DOHH2 (cell line): ENCODE measurements around the gene GDAP1L1.

Experiments
- H3F3A ChIP-seq: fragments of 200-600 bp; sonication (generic), shearing (Covaris generic); 2 replicates; pipeline ENCODE4 v1.6.0; 2016; ENCODE audit warnings: antibody characterized with exemption, mild to moderate bottlenecking; ENCODE audit not compliant: control insufficient read depth, insufficient read depth
- H3K27ac ChIP-seq: fragments of 200-600 bp; sonication (generic); 2 replicates; pipeline ENCODE4 v1.5.1; 2014; ENCODE audit warnings: low read depth, mild to moderate bottlenecking, low read length, moderate library complexity
- H3K27me3 ChIP-seq: fragments of 200-600 bp; sonication (generic); 2 replicates; pipeline ENCODE4 v1.6.1; 2014; ENCODE audit warnings: mild to moderate bottlenecking, low read length, mixed read lengths; ENCODE audit not compliant: control insufficient read depth
- H3K36me3 ChIP-seq: fragments of 200-600 bp; sonication (generic); 2 replicates; pipeline ENCODE4 v1.6.1; 2014; ENCODE audit warnings: mild to moderate bottlenecking, low read length, moderate library complexity, mixed read lengths; ENCODE audit not compliant: control insufficient read depth
- H3K4me1 ChIP-seq: fragments of 200-600 bp; sonication (generic); 2 replicates; pipeline ENCODE4 v1.6.1; 2014; ENCODE audit warnings: mild to moderate bottlenecking, low read length, mixed read lengths; ENCODE audit not compliant: control insufficient read depth
- H3K4me2 ChIP-seq: fragments of 200-600 bp; sonication (generic); 2 replicates; pipeline ENCODE4 v1.6.0; 2014; ENCODE audit warnings: mild to moderate bottlenecking, low read length, moderate library complexity
- H3K4me3 ChIP-seq: fragments of 200-600 bp; sonication (generic); 2 replicates; pipeline ENCODE4 v1.5.1; 2014; ENCODE audit warnings: mild to moderate bottlenecking, low read length, mixed read lengths
- H3K79me2 ChIP-seq: fragments of 200-600 bp; sonication (generic); 2 replicates; pipeline ENCODE4 v1.6.1; 2014; ENCODE audit warnings: mild to moderate bottlenecking, low read length, mixed read lengths; ENCODE audit not compliant: control insufficient read depth
- H3K9me2 ChIP-seq: fragments of 200-600 bp; sonication (generic); replicated peaks from 2 replicates; pipeline ENCODE4 v1.6.1; 2014; ENCODE audit warnings: mild to moderate bottlenecking, low read length, mixed read lengths; ENCODE audit not compliant: control insufficient read depth
- H3K9me3 ChIP-seq: fragments of 200-600 bp; sonication (generic); 2 replicates; pipeline ENCODE4 v1.6.1; 2014; ENCODE audit warnings: antibody characterized with exemption, low read length, mixed read lengths; ENCODE audit not compliant: control insufficient read depth, insufficient read depth
- H4K20me1 ChIP-seq: fragments of 200-600 bp; sonication (generic); 2 replicates; pipeline ENCODE4 v1.6.0; 2014; ENCODE audit warnings: low read depth, mild to moderate bottlenecking, antibody characterized with exemption, low read length, moderate library complexity; ENCODE audit not compliant: control insufficient read depth, insufficient read depth
- EZH2phosphoT487 ChIP-seq: fragments of 200-600 bp; sonication (generic); IDR thresholded peaks from 2 replicates; pipeline ENCODE4 v1.6.1; 2017; ENCODE audit warnings: borderline replicate concordance, mild to moderate bottlenecking, antibody characterized with exemption, low read length, moderate library complexity, mixed read lengths
- TF ChIP-seq, protein P1 (sequence below): fragments of 200-600 bp; sonication (generic); IDR thresholded peaks from one replicate; pipeline ENCODE4 v1.5.1; 2014; ENCODE audit warnings: antibody characterized with exemption, mild to moderate bottlenecking, low read depth, low read length; ENCODE audit not compliant: poor library complexity, severe bottlenecking

Gene GDAP1L1

DNA sequence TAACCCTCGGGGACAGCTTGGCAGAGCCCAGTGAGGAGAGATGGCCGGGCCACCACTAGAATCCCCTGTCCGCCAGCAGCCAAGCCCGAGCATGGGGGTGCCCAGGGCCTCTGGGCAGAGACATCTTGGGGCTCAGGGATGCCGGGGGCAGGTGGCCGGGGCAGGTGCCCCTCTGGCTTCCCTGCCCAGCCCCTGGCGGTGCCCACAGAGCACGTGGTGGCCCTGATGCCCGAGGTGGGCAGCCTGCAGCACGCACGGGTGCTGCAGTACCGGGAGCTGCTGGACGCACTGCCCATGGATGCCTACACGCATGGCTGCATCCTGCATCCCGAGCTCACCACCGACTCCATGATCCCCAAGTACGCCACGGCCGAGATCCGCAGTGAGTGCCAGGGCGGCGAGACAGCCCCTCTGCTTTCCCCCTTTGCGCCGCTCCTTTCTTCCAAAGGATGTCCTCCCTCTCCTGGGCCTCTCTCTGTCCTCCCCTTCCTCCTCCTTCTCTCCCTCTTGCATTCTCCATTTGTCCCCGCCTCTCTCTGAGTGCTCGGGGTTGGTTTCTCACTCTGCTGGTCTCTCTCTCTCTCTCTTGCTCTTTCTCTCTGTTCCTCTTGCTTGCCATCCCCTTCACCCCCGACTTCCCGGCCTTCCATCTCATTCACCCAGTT lies 11.2 kb downstream of the GDAP1L1 start:
- H3F3A ChIP-seq: no peaks in the 10 kb centered on the region
- no peaks in the 10 kb centered on the region for H3K4me1 ChIP-seq
- no peak overlapping the region for H3K4me2 ChIP-seq
- no peaks in the 10 kb centered on the region for H3K9me3 ChIP-seq
- H3K4me3 ChIP-seq: no peak overlapping the region
- no peaks in the 10 kb centered on the region for H3K9me2 ChIP-seq
- no peak for TF ChIP-seq EZH2phosphoT487
- TF ChIP-seq, protein P1, sequence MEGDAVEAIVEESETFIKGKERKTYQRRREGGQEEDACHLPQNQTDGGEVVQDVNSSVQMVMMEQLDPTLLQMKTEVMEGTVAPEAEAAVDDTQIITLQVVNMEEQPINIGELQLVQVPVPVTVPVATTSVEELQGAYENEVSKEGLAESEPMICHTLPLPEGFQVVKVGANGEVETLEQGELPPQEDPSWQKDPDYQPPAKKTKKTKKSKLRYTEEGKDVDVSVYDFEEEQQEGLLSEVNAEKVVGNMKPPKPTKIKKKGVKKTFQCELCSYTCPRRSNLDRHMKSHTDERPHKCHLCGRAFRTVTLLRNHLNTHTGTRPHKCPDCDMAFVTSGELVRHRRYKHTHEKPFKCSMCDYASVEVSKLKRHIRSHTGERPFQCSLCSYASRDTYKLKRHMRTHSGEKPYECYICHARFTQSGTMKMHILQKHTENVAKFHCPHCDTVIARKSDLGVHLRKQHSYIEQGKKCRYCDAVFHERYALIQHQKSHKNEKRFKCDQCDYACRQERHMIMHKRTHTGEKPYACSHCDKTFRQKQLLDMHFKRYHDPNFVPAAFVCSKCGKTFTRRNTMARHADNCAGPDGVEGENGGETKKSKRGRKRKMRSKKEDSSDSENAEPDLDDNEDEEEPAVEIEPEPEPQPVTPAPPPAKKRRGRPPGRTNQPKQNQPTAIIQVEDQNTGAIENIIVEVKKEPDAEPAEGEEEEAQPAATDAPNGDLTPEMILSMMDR: no peak
- no peaks in the 10 kb centered on the region for H3K27me3 ChIP-seq
- no peaks in the 10 kb centered on the region for H4K20me1 ChIP-seq
- no peaks in the 10 kb centered on the region for H3K36me3 ChIP-seq
- no peaks in the 10 kb centered on the region for H3K79me2 ChIP-seq
- H3K27ac ChIP-seq: no peak overlapping the region

DNA sequence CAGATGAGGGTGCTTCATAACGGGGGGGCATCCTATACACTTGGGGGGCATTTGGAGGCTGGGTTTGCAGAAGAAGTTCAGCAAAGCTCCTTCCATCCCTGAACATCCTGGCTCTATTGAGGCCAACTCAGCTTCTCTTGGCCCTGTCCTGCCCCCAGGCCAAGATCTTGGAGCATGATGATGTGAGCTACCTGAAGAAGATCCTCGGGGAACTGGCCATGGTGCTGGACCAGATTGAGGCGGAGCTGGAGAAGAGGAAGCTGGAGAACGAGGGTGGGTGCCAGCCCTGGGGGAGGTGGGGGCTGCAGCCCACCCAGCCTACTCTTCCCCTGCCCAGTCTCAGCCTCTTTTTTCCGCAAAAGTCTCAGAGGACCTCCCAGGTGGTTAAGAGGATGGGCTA lies 17.2 kb downstream of the GDAP1L1 start:
- no peak overlapping the region for H3K27ac ChIP-seq
- H3K4me2 ChIP-seq: no peak overlapping the region
- H3K9me2 ChIP-seq: no peaks in the 10 kb centered on the region
- no peaks in the 10 kb centered on the region for H3K27me3 ChIP-seq
- no peaks in the 10 kb centered on the region for H3K9me3 ChIP-seq
- no peaks in the 10 kb centered on the region for H3K79me2 ChIP-seq
- no peaks in the 10 kb centered on the region for H3K36me3 ChIP-seq
- H3K4me3 ChIP-seq: no peak overlapping the region
- H3F3A ChIP-seq: no peaks in the 10 kb centered on the region
- TF ChIP-seq EZH2phosphoT487: no peak
- TF ChIP-seq, protein P1: no peak
- H4K20me1 ChIP-seq: no peaks in the 10 kb centered on the region
- H3K4me1 ChIP-seq: no peaks in the 10 kb centered on the region

GRCh38 chr20:44268802-44269201 lies 21.7 kb downstream of the GDAP1L1 start:
- no peak overlapping the region for H3K4me3 ChIP-seq

More at GRCh38 chr20:44268802-44269201, 21.7 kb downstream of the GDAP1L1 start:
- no peaks in the 10 kb centered on the region for H4K20me1 ChIP-seq
- H3K27me3 ChIP-seq: no peaks in the 10 kb centered on the region
- H3F3A ChIP-seq: no peaks in the 10 kb centered on the region
- TF ChIP-seq EZH2phosphoT487: no peak
- TF ChIP-seq, protein P1: no peak
- no peaks in the 10 kb centered on the region for H3K36me3 ChIP-seq
- H3K9me2 ChIP-seq: no peaks in the 10 kb centered on the region
- no peaks in the 10 kb centered on the region for H3K4me1 ChIP-seq
- H3K4me2 ChIP-seq: no peak overlapping the region
- H3K79me2 ChIP-seq: no peaks in the 10 kb centered on the region
- no peaks in the 10 kb centered on the region for H3K9me3 ChIP-seq
- H3K27ac ChIP-seq: no peak overlapping the region
